GM12865 (cell line): Measurements from ENCODE around the gene AKAP10.
"Not testable (repeated sequence)": the region's sequence is repeated elsewhere in the genome, so short reads cannot be mapped to it uniquely, and the experiment has no call there.

Experiments
- DNase-seq: peaks from one replicate; pipeline ENCODE4 v3.0.0; 2010; ENCODE audit warnings: low read depth
- H3K4me3 ChIP-seq: 2 replicates; pipeline ENCODE4 v1.5.1; 2011; ENCODE audit warnings: mild to moderate bottlenecking, low read depth, low read length, control low read depth
- CTCF ChIP-seq: IDR thresholded peaks from 2 replicates; pipeline ENCODE4 v1.5.1; 2011; ENCODE audit warnings: low read length, control low read depth, low read depth, inconsistent platforms; ENCODE audit not compliant: insufficient read depth; ENCODE audit errors: missing control alignments

AKAP10 gene

GRCh38 chr17:19865021-19865420, 112.6 kb downstream of the AKAP10 start:
- peak overlapping the region; percentile 15 for H3K4me3 ChIP-seq
- TF ChIP-seq CTCF: no peak
- no peak for DNase-seq

GRCh38 chr17:19860647-19861177, 116.9 kb downstream of the AKAP10 start:
- H3K4me3 ChIP-seq, DNase-seq: not testable (repeated sequence)

- no peak for DNase-seq
- no peak overlapping the region for H3K4me3 ChIP-seq
- no peak for TF ChIP-seq CTCF
Observed at GRCh38 chr17:19857640-19858039, 120.0 kb downstream of the AKAP10 start.
